ENCODE measurements around the gene NR3C1. TPM values are rescaled to one million over a fixed set of nuclear protein-coding genes. Genes with fewer than 3 reads are reported as not detected.

The NR3C1 gene
- total RNA-seq, 4 donors from 2014 or later = 79.2 to 92.3 (median 89.3) TPM

GRCh38 chr5:143446535-143447226, 43.2 kb upstream of the NR3C1 start:
- TF ChIP-seq, protein P1, sequence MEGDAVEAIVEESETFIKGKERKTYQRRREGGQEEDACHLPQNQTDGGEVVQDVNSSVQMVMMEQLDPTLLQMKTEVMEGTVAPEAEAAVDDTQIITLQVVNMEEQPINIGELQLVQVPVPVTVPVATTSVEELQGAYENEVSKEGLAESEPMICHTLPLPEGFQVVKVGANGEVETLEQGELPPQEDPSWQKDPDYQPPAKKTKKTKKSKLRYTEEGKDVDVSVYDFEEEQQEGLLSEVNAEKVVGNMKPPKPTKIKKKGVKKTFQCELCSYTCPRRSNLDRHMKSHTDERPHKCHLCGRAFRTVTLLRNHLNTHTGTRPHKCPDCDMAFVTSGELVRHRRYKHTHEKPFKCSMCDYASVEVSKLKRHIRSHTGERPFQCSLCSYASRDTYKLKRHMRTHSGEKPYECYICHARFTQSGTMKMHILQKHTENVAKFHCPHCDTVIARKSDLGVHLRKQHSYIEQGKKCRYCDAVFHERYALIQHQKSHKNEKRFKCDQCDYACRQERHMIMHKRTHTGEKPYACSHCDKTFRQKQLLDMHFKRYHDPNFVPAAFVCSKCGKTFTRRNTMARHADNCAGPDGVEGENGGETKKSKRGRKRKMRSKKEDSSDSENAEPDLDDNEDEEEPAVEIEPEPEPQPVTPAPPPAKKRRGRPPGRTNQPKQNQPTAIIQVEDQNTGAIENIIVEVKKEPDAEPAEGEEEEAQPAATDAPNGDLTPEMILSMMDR (IDR thresholded peaks at IDR 0.05) = no peak
- TF ChIP-seq POLR2AphosphoS5 (IDR thresholded peaks at IDR 0.05) (no peak), POLR2A (IDR thresholded peaks at IDR 0.05; ENCODE audit: low read depth) (no peak), EP300 (IDR thresholded peaks at IDR 0.05) (no peak)
- no peaks in the 10 kb centered on the region for H3K27me3 ChIP-seq
- WGBS = 88% methylated on average over 1 of the region's 1 CpG
- intact Hi-C loops (cut with DNase I) = no loop called here
- H3K27ac ChIP-seq (replicated peaks in 1 of 4) = no peak overlapping the region
- H3K36me3 ChIP-seq = no peaks in the 10 kb centered on the region
- no peak for DNase-seq (ENCODE audit: extremely low spot score)
- H3K4me3 ChIP-seq = no peak overlapping the region
- no peaks in the 10 kb centered on the region for H3K4me1 ChIP-seq
- no peaks in the 10 kb centered on the region for H3K9me3 ChIP-seq

GRCh38 chr5:143445776-143446175, 42.3 kb upstream of the NR3C1 start:
- Histone ChIP-seq H3K27me3 (no peaks in the 10 kb centered on the region), H3K9me3 (no peaks in the 10 kb centered on the region), H3K4me3 (no peak overlapping the region), H3K4me1 (no peaks in the 10 kb centered on the region), H3K36me3 (no peaks in the 10 kb centered on the region), H3K27ac (replicated peaks in 1 of 4) (no peak overlapping the region)
- WGBS = 62% methylated on average over 3 of the region's 3 CpGs
- intact Hi-C loops (cut with DNase I) = no loop called here
- TF ChIP-seq POLR2AphosphoS5 (IDR thresholded peaks at IDR 0.05) = no peak
- no peak for TF ChIP-seq POLR2A (IDR thresholded peaks at IDR 0.05; ENCODE audit: low read depth)
- TF ChIP-seq EP300 (IDR thresholded peaks at IDR 0.05) = no peak
- TF ChIP-seq, protein P1 (IDR thresholded peaks at IDR 0.05) = no peak
- DNase-seq (ENCODE audit: extremely low spot score) = no peak

DNA sequence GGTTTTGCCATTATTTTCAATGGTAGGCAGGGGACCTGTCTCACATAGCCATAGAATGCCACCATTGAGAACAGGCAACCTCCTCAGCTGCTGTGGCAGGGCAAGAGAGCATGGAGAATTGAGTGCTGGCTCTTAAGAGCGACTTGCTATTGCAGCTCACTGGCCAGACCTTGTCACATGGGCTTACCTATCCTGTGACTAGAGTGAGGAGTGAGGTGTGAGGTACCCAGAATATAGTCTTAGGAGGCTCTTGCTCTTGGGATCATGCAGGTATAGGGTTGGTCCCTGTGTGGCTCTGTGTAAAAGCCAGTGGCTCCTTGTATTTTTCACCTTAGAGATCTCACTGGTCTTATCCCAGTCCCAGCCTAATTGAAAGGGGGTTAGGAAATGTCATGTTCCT, 39.8 kb upstream of the NR3C1 start:
- intact Hi-C loops (cut with DNase I) = no loop called here
- H3K9me3 ChIP-seq = no peaks in the 10 kb centered on the region
- no peaks in the 10 kb centered on the region for H3K27me3 ChIP-seq

GRCh38 chr5:143442385-143442784, 38.9 kb upstream of the NR3C1 start:
- intact Hi-C loops (cut with DNase I) = no loop called here
- no peak for DNase-seq (ENCODE audit: extremely low spot score)
- WGBS = 85% methylated on average over 2 of the region's 2 CpGs
- Histone ChIP-seq H3K4me3 (no peak overlapping the region), H3K9me3 (no peaks in the 10 kb centered on the region), H3K4me1 (no peaks in the 10 kb centered on the region), H3K36me3 (no peaks in the 10 kb centered on the region), H3K27me3 (no peaks in the 10 kb centered on the region), H3K27ac (replicated peaks in 1 of 4) (no peak overlapping the region)
- TF ChIP-seq POLR2A (IDR thresholded peaks at IDR 0.05; ENCODE audit: low read depth) (no peak), POLR2AphosphoS5 (IDR thresholded peaks at IDR 0.05) (no peak), EP300 (IDR thresholded peaks at IDR 0.05) (no peak)
- TF ChIP-seq, protein P1 (IDR thresholded peaks at IDR 0.05) = no peak

More for the DNA sequence above, 39.8 kb upstream of the NR3C1 start:
- TF ChIP-seq, protein P1 (IDR thresholded peaks at IDR 0.05) = no peak
- TF ChIP-seq POLR2AphosphoS5 (IDR thresholded peaks at IDR 0.05) (no peak), POLR2A (IDR thresholded peaks at IDR 0.05; ENCODE audit: low read depth) (no peak), EP300 (IDR thresholded peaks at IDR 0.05) (no peak)
- 83% methylated on average over 1 of the region's 1 CpG for WGBS
- H3K4me3 ChIP-seq = no peak overlapping the region
- H3K36me3 ChIP-seq = no peaks in the 10 kb centered on the region
- H3K27ac ChIP-seq (replicated peaks in 1 of 4) = no peak overlapping the region
- no peaks in the 10 kb centered on the region for H3K4me1 ChIP-seq
- DNase-seq (ENCODE audit: extremely low spot score) = no peak
